Amygdala (tissue), 56 donors: ENCODE results near the gene SLC12A1.

Experiments used
- DNase-seq, 56 donors: peaks; one replicate each; lab custom pipeline; 2025; lab: John Stamatoyannopoulos, UW

The SLC12A1 gene

GRCh38 chr15:48340111-48340510 lies 134.0 kb downstream of the SLC12A1 start:
- no peak for DNase-seq

- DNase-seq: no peak
Observed at GRCh38 chr15:48343865-48344264, 137.8 kb downstream of the SLC12A1 start.

GRCh38 chr15:48345516-48345915 lies 139.4 kb downstream of the SLC12A1 start:
- no peak for DNase-seq

- DNase-seq: peak in 22 of 56 donors; percentile 0 to 73 (median 8)
Observed at GRCh38 chr15:48352474-48353072, 146.5 kb downstream of the SLC12A1 start.
